GM19324 (cell line): ENCODE measurements around the gene TSPAN18.

Source experiments
- ATAC-seq: cut with Tn5 transposase; IDR thresholded peaks from one replicate; pipeline ENCODE4 v1.9.1; 2021; ENCODE audit warnings: mild to moderate bottlenecking, moderate library complexity; ENCODE audit not compliant: unreplicated experiment, low FRiP score

The TSPAN18 gene

DNA sequence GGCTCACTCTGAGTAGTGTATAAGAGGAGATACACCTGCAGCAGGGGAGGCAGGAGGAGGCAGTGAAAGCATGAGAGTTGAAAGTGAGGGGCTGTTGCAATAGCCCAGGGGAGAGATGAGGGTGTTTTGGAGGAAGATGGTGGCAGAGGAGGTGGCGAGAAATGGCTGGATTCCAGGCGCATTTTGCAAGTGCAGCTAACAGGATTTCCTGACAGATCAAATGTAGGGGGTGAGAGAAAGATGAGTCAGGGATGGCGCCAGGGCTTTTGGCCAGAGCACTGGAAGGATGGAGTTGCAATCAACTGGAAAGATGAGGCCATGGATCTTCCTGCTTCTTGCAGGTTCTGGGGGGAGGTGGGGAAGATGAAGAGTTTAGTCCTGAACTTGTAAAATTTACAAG is 16.8 kb upstream of the TSPAN18 start:
- ATAC-seq: no peak

DNA sequence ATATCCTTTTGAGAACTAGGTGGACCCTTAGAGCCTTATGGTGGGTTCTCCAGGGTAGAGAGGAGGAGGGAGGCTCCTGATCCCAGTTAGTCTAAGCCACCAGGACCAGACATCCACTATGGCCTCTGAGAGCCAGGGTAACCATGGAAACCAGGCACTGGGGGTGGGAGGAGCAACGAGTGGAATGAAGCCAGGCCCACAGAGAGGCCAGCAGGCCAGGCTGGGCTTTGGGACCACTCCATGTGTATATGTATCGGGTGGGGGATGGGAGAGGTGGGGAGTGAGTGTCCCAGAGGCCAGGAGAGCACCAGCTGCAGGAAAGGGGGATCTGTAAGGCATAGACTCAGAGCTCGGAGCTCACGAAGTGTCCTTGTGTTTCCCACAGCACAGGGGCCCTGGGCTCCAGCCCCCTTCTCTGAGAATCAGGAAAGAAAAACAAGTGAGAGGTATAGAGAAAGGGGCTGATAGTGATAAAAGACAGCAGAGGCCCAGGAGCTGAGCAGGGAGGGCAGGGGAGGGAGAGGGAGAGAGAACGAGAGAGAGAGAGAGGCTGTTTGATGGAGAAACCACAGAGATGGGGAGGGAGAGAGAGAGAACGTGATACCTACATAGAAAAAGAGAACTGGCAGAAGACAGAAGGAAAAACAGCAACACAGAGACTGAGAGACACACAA is 15.5 kb upstream of the TSPAN18 start:
- ATAC-seq: no peak

- ATAC-seq: no peak
Measured at GRCh38 chr11:44711787-44712608, 14.8 kb upstream of the TSPAN18 start.

GRCh38 chr11:44713022-44713421 is 13.7 kb upstream of the TSPAN18 start:
- ATAC-seq: no peak

GRCh38 chr11:44716256-44716655 is 10.5 kb upstream of the TSPAN18 start:
- ATAC-seq: no peak

GRCh38 chr11:44718057-44718456 is 8.7 kb upstream of the TSPAN18 start:
- ATAC-seq: no peak

DNA sequence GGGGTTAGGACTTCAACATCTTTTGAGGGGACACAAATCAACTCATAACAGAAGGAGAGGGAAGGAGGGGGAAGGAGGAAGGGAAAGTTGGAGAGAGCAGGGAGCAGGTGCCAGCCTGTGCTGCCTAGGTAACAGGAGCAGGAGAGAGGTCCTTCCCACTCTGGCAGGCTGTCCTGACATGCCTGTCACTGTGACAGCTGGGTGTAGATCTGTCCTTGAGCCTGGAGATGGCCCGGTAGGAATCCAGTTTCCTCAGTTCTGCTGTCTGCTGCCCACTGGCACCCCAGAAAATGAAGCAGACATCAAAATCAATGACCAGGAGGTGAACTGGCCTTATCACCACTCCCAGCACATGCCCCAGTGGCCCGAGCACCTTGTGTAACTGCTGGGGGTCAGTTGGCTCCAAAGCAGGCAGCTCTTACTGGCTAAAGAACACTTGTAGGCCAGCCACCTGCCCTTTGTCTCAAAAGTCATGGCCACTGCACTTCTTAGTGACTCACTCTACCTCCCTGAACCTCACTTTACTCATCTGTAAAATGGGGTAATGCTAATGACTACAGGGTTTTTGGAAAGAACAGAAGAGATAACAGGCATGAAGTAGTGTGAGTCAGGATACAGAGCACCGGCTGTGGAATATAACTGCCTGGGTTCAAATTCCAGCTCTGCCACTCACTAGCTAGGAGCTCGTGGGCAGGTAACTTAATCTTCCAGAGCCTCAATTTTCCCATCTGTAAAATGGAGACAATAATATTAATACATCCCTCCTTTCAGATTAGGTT is 8.0 kb upstream of the TSPAN18 start:
- ATAC-seq: no peak

DNA sequence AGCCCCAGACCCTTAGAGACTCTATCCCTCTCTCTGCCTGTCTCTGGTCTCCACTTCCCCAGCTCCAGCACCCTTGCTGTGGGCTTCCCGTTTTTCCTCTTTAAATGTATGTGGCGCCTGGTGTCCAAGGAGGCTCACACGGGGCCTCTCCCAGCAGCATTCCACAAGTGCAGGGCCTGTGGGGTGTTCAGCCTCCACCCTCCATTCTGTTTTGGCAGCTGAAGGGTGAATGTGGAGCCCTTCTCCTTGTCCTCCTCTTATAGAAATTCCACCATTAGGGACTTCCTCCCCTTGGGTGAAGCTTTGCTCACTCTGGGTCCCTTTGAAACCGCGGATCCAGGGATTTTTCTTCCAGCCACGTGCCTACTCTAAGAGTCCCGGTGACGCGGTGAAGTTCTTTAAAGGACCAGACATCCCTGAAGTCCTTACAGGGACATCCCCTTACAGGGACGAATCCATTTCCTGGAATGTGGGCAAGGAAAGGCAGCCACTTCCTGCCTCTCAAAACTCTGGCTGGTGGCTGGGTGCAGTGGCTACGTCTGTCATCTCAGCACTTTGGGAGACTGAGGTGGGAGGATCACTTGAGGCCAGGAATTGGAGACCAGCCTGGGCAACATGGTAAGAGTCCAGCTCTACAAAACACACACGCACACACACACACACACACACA is 1.6 kb upstream of the TSPAN18 start:
- no peak for ATAC-seq

- no peak for ATAC-seq
Measured at GRCh38 chr11:44725757-44726282, 942 bp upstream of the TSPAN18 start.

GRCh38 chr11:44727114-44727372 is 281 bp downstream of the TSPAN18 start:
- no peak for ATAC-seq

- no peak for ATAC-seq
Measured at GRCh38 chr11:44727373-44728287, 868 bp downstream of the TSPAN18 start.

- ATAC-seq: no peak
Measured at GRCh38 chr11:44728491-44728910, 1.7 kb downstream of the TSPAN18 start.

GRCh38 chr11:44729063-44729462 is 2.3 kb downstream of the TSPAN18 start:
- ATAC-seq: no peak

- no peak for ATAC-seq
Measured at GRCh38 chr11:44729713-44730112, 3.0 kb downstream of the TSPAN18 start.

GRCh38 chr11:44730775-44731174 is 4.0 kb downstream of the TSPAN18 start:
- no peak for ATAC-seq

GRCh38 chr11:44731685-44732430 is 5.1 kb downstream of the TSPAN18 start:
- no peak for ATAC-seq

DNA sequence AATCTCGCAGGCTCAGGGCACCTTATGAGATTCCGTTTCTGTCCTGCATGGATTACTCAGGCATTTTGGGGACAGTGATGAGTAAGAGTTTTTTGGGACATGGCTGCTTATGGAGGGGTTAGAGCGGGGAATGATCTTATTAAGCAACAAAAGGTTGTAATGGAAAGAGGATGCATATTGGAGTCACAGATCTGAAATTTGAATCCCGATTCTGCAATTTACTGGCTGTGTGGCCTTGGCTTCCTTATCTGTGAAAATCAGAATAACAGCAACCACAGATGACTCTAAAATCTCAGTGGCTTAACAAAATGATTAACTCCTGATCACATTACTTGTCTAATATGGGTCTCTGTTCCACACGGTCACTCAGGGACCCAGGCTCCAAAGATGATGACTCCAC is 5.8 kb downstream of the TSPAN18 start:
- ATAC-seq: no peak

DNA sequence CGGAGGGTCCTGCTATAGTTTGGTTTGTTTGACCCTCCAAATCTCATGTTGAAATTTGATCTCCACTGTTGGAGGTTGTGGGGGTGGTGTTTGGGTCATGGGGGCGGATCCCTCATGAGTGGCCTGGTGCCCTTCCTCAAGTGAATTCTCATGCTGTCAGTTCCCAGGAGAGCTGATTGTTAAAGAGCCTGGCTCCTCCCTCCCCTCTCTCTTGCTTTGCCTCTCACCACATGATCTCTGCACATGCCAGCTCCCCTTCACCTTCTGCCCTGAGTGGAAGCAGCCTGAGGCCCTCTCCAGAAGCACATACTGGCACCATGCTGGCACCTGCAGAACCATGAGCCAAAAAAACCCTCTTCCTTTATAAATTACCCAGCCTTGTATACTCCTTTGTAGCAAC is 7.1 kb downstream of the TSPAN18 start:
- no peak for ATAC-seq

DNA sequence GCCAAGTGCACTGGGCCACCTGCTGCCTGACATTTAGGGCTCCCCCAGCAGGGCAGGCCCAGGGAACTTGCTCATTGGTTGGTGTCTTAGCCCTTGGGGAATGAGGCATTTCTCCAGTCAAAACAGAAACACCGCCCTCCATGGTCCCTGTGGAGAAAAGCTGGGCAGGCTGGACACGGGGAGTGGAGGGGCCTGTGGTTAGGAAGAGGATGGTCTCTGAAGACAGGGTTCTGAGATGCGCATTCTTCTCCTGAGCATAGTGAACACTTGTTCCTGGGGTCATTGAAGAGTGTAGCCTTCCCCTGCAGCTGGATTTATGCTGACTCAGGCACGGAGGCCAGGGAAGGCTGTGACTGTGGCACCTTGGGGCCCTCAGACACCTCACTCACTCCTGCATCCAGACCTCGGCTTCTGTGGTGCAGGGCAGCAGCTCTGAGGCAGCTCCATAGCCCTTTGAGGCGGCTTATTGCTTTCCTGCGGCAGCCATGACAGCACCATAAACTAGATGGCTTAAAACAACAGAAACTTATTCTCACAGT is 8.2 kb downstream of the TSPAN18 start:
- no peak for ATAC-seq
